COR-L47 (cell line): Measurements from ENCODE around the gene AFAP1L2.

Experiments
- DNase-seq: peaks from one replicate; lab custom pipeline; 2025; lab: John Stamatoyannopoulos, UW

The AFAP1L2 gene

DNA sequence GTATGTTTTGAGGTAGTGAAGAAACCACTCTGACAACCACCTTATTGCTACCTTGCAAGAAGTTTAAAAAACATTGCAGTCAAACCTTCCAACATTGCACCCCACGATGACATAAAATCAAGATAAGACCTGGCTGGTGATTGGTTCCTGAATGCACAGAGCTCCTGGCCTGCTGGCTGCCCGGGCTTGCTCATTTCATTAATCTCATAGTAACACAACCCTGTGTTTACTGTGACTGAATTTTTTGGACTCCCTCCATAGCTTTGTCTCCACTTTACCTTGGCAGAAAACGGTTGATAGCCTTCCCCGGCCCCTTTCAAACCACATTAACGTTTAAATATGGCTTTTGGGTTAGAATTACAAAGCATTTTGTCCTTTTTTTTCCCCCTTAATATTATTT, 137.8 kb downstream of the AFAP1L2 start:
- DNase-seq: peak; percentile 37

- no peak for DNase-seq
These were observed 138.8 kb downstream of the AFAP1L2 start for GRCh38 chr10:114265392-114266053.

DNA sequence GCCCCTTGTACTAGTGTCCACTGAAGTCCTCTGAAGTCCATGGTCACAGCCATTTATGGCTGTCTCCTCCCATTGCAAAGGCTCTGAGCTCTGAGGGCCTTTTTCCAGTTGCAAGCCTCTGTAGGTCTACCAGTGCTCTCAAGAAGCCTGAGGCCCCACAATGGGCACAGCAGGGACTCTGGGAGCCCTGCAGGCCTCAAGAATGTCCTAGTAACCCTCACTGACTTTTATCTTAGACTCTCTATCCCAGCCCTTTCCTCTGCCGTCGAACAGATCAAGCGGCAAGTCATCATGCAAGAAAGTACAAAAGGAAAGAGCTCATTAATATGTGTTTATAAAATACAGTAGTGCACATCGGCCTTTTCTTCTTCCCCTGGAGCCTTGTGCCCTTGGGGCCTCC, 141.8 kb downstream of the AFAP1L2 start:
- no peak for DNase-seq

GRCh38 chr10:114261076-114261475, 143.2 kb downstream of the AFAP1L2 start:
- no peak for DNase-seq

DNA sequence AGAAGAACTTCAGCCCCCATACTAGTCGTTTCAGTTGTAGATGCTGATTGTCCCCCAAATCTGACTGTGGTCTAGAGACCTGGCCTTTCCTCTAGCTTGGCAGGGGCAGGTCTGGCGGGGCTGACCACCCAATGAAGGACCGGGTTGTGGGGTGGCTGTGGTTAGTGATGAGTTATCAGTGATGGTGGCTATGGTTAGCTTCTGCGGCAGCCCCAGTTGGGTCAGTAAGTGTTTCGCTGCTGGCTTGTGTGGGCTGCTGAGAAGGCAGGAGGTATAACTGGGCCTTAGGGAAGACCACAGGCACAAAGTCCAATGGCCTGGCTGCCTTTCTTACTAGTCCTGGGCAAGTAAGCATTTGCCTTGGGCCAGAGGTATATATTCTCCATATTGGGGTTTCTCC, 143.9 kb downstream of the AFAP1L2 start:
- no peak for DNase-seq

DNA sequence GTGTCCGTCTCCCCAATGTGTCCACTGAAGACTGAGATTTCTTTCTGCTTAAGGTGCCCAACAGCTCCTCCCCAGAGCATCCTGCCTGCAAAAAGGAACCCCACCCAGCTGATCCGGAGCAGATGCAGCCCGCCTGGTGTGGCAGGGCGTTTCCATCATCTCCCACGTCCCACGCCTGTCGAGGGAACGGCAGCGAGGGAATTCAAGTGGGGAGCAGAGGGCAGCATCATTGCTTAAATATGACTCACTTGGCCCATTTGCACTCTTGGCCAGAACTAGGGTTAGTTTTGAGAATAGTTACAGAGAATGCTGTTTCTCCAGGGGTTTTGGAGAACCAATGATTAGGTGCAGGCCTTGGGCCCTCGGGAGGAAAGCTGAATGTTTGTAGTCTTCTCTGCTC, 144.5 kb downstream of the AFAP1L2 start:
- DNase-seq: no peak

DNA sequence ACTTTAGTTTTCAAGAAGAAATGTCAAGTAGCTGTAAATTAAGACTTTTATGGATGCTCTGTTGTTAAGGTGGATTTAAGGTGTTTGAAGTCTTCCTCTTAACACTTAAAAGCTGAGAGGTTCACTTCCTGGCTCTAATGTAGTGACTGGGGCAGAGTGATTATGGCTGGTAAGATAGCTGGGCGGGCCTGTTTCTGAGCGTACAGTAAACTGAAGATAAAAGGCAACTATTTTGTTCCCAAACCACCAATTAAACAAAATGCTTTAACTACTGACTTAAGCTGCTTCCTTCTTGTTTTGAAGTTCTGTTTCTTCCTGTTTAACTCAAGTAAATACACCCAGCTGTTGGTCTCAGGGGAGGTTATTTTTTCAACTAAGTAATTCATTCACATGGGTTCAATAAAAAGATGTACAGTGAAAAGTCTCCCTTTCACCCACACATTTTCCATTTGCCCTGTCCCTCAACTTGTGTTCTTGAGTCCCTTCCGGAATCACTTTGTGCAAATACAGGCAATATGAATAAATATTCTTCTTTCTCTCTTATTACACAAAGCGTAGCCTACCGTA, 145.9 kb downstream of the AFAP1L2 start:
- DNase-seq: no peak

GRCh38 chr10:114257498-114257897, 146.8 kb downstream of the AFAP1L2 start:
- no peak for DNase-seq

GRCh38 chr10:114256822-114257221, 147.5 kb downstream of the AFAP1L2 start:
- DNase-seq: no peak

GRCh38 chr10:114256008-114256765, 148.1 kb downstream of the AFAP1L2 start:
- DNase-seq: no peak

DNA sequence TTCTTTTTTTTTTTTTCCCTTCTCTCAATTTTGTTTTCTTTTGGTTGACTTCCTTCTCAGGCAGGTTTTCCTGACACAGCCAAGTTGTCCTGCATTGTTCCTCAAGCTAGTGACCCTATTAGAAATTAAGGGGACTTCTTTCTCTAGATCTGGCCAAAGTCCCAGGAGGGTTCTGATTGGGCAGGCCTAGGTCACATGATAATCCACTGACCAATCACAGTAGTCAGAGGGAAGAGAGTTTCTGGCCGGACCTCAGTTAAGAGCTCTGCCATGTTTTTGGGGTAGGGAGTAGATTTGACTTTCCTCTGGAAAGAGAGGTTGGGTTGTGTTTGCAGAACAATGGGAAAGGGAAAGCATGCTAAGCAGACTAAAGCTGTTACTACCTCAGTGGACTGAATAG, 149.1 kb downstream of the AFAP1L2 start:
- no peak for DNase-seq

DNA sequence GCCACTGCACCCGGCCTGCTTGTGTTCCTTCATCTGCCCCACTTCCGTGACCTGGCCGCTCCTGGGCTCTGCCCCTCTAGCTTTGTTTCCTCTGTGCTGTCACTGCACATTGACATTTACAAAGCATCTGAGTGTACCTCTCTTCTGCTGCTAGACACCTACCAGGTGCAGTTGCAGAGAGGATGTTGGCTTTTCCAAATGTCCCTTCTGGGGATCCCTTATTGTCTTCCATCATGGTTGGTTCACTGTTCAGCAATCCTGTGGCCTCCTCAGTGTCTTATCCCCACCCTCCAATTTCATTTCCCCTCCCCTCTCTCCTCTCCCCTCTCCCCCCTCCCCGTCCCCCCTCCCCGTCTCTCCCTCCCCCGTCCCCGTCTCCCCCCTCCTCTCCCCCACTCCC, 151.4 kb downstream of the AFAP1L2 start:
- DNase-seq: no peak

GRCh38 chr10:114252092-114252491, 152.2 kb downstream of the AFAP1L2 start:
- DNase-seq: no peak

DNA sequence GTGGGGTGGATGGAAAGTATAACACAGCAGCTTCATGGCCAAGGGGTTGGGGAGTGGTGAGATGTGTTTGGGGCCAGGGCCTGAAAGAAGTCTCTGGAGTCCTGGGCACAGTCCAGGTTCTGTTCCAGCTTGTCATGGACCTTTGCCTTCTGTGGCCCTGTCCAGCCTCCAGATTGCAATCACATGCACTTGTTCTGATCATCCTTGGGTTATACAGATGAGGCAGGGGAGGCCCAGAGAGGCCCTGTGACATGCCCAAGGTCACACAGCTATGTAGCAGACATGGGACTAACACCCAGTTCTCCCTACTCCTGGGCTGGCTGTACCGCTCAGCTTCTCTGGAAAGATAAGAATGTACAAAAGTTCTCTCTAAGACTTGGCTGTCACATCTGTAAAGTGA, 153.6 kb downstream of the AFAP1L2 start:
- DNase-seq: no peak

DNA sequence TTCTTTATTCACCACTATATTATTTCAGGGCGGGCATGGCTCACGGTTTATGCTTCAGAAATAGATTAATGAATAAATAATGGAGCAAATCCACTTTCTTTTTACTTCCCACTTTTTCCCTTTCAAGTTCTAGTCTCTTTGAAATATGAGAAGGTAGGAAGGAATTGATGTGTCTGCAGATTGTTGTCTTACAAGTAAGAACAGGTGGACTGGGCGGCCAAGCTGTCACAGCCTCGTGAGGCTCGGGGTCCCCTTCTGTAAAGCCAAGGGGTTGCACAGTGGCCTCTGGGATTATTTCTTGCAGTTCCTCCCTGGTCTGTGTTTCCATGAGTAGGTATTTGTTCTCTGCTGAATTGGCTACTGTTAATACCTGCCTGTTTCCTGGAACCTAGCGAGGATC, 154.1 kb downstream of the AFAP1L2 start:
- DNase-seq: no peak

GRCh38 chr10:114246679-114247305, 157.5 kb downstream of the AFAP1L2 start:
- DNase-seq: no peak

DNA sequence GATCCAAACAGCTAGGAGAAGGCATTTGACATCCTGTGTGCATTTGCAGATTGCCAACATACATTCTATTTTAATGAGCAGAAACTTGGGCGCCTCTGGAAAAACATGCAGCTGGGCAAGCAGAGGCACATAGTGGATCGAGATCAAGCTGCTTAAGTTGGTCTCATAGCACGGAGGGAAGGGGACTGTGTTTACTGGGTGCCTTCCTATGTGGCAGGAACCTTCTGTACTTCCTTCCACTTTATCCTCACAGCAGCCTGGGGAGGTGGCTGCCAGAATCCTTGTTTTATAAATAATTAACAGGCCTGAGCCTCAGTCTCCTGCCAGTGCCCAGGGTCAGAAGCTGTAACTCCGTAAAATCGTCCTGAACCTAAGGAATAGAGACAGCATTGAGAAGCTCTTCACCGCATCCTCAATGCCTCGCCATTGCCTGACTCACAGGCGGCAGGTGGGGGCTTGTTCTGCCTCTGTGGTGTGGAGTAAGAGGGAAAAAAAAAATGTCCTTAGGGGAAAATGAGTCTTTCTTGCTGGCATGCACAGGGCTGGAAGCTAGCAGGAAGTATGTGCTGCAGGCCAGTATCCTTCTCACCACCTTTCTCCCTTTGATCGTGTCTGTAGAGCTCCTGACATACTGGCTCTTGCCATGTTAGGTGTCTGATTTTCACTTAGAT, 159.0 kb downstream of the AFAP1L2 start:
- no peak for DNase-seq
